ENCODE results near the gene FBXO46.
A peak's percentile ranks its signal among the peaks of the same experiment; 100 is the strongest.

The FBXO46 gene

DNA sequence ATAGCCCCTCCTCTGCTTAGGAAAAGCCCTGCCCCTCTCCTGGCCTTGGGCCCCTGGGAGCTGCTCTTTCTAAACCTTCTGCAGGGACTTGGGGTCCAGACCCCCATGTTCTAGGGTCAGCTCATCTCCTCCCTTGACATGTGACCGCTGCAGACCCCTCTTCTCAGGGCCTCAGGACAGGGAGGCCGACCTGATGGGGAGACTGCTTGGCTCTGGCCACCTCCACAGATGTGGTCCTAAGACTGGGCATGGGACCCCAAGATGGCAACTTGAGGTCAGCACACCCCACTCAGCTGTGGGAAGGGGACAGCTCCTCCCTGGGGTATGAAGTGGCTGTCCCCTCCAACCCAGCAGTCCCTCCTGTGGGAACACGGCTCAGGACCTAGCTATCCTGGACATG is 42.2 kb upstream of the FBXO46 start:
- TF ChIP-seq Cebpa-rat (IDR thresholded peaks at IDR 0.05) = no peak

DNA sequence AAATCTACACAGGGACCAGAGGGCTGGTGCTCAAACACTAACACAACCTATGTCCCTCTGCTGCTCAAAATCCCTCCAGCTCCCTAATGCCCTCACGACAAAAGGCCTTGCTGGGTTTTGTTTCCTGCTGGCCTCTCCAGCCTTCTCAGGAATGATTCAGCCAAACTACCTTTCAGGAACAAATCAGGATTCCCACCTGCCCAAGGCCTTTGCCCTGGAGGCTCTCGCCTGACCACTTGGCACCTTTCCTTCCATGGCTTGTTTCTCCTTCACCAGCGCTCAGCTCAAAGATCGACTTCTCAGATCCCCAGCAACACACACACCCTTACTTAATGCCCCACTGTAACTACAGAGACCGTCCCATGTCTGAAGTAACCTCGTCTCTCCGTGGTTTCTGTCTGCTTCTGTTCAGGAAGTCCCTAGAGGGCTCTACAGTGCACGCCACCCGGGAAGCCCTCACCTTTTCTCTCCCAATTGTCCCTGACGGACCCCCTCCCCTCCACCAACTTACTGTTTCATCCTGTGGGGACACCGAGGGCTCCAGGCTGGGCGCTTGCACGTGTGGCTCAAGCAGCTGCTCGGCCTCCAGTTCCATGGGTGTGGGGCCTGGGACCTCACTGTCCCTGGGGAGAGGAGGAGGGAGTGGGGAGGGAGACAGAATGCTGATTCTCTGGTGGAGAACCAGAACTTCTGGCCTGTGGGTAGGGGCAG is 41.6 kb upstream of the FBXO46 start:
- Histone ChIP-seq H3K9ac (peak overlapping the region in 4 of 11 experiments; percentile 9 to 24 (median 15); a peak in 3 of 22 replicates), H3K4me2 (peak overlapping the region in 10 of 11 experiments; percentile 8 to 100 (median 81); a peak in 19 of 22 replicates), H3K4me3 (no peak overlapping the region), H3K36me3 (peaks cover 0 to 29% (median 6%) of the 10 kb centered on the region in 11 experiments; a peak in 12 of 22 replicates), H3K4me1 (peaks cover 15 to 54% (median 46%) of the 10 kb centered on the region in 10 experiments), H3K27ac (no peak overlapping the region), H3K27me3 (peaks cover 12 to 68% (median 13%) of the 10 kb centered on the region in 11 experiments), H3K9me3 (replicated peaks in 1 of 11) (no peaks in the 10 kb centered on the region), H4K20me1 (peaks cover 22 to 71% (median 39%) of the 10 kb centered on the region in 11 experiments; a peak in 21 of 22 replicates)
- TF ChIP-seq Cebpa-rat (IDR thresholded peaks at IDR 0.05) = no peak

More for the DNA sequence above, 42.2 kb upstream of the FBXO46 start:
- 0 out of 22 replicates have a peak overlapping the region, but pooled peaks of 2 of the 11 experiments have one; percentile 9 to 13 for H3K9ac ChIP-seq
- H4K20me1 ChIP-seq = peaks cover 22 to 75% (median 45%) of the 10 kb centered on the region in 11 experiments; a peak in 21 of 22 replicates
- no peaks in the 10 kb centered on the region for H3K9me3 ChIP-seq (replicated peaks in 1 of 11)
- H3K27ac ChIP-seq = no peak overlapping the region
- peaks cover 0 to 35% (median 12%) of the 10 kb centered on the region in 11 experiments; a peak in 12 of 22 replicates for H3K36me3 ChIP-seq
- H3K4me3 ChIP-seq = no peak overlapping the region
- H3K4me2 ChIP-seq = peak overlapping the region in 10 of 11 experiments; percentile 8 to 100 (median 81); a peak in 18 of 22 replicates
- peaks cover 6 to 68% (median 6%) of the 10 kb centered on the region in 11 experiments for H3K27me3 ChIP-seq
- peaks cover 11 to 48% (median 41%) of the 10 kb centered on the region in 10 experiments for H3K4me1 ChIP-seq

DNA sequence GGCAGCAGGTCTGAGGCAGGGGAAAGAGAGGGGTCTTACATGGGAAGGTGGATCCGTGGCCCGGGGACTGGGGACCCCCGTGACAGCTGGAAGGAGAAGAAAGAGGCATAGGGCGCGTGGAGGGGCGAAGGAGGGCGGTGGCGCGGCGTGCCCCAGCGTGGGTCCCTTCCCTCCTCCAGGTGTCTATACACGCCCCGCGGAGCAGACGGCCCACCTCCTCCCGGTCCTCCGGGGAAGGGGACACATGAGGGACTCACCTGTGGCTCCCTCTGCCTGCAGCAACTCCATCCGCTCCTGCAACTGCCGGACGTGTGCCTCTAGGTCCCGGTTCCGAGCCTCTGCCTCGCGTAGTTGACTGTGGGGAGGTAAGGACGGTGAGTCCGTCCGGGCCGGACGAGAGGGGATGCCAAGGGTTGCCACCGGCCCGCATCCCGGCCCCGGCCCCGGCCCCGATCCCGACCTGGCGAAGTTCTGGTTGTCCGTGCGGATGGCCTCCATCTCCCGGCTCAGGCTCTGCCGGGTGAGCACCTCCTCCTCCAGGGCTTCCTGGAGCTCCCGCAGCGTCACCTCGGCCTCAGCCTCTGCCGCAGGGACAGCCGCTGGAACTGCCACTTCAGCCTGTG is 40.7 kb upstream of the FBXO46 start:
- H3K27me3 ChIP-seq = peaks cover 14 to 66% (median 20%) of the 10 kb centered on the region in 11 experiments
- no peak for TF ChIP-seq Cebpa-rat (IDR thresholded peaks at IDR 0.05)
- no peak overlapping the region for H3K27ac ChIP-seq
- H3K4me3 ChIP-seq = no peak overlapping the region
- peak overlapping the region; percentile 87 to 100 (median 99); a peak in 20 of 22 replicates for H3K4me2 ChIP-seq
- peaks cover 0 to 21% (median 0%) of the 10 kb centered on the region in 11 experiments; a peak in 5 of 22 replicates for H3K36me3 ChIP-seq
- H3K9ac ChIP-seq = no peak overlapping the region
- peaks cover 15 to 59% (median 51%) of the 10 kb centered on the region in 10 experiments for H3K4me1 ChIP-seq
- peaks cover 22 to 71% (median 33%) of the 10 kb centered on the region in 11 experiments; a peak in 21 of 22 replicates for H4K20me1 ChIP-seq
- no peaks in the 10 kb centered on the region for H3K9me3 ChIP-seq (replicated peaks in 1 of 11)

DNA sequence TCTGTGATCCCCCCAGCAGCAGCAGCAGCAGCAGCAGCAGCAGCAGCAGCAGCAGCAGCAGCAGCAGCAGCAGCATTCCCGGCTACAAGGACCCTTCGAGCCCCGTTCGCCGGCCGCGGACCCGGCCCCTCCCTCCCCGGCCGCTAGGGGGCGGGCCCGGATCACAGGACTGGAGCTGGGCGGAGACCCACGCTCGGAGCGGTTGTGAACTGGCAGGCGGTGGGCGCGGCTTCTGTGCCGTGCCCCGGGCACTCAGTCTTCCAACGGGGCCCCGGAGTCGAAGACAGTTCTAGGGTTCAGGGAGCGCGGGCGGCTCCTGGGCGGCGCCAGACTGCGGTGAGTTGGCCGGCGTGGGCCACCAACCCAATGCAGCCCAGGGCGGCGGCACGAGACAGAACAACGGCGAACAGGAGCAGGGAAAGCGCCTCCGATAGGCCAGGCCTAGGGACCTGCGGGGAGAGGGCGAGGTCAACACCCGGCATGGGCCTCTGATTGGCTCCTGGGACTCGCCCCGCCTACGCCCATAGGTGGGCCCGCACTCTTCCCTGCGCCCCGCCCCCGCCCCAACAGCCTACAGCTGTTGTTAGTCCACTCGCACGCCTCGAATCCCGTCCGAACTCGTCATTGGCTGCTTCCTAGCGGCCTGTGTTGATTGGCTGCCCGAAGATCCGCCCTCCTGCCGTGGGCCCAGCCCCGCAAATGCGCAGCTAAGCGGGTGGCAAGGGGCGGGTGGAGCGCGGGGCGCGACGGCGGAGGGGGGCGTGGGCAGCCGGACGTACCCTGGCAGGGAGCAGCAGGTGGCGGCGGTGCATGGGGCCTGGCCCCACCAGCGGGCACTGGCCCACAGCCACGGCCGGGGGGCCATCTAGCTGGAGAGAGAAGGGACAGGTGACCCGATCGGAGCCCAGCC is 39.8 kb upstream of the FBXO46 start:
- Histone ChIP-seq H3K4me3 (peak overlapping the region; percentile 69 to 83 (median 76)), H3K36me3 (peaks cover 0 to 19% (median 0%) of the 10 kb centered on the region in 11 experiments; a peak in 3 of 22 replicates), H3K27ac (peak overlapping the region in 9 of 11 experiments; percentile 50 to 75 (median 59); a peak in 18 of 22 replicates), H3K4me1 (peaks cover 15 to 59% (median 51%) of the 10 kb centered on the region in 10 experiments), H3K9ac (peak overlapping the region; percentile 57 to 77 (median 63); a peak in 20 of 22 replicates), H4K20me1 (peaks cover 22 to 78% (median 32%) of the 10 kb centered on the region in 11 experiments; a peak in 21 of 22 replicates), H3K27me3 (peaks cover 14 to 64% (median 20%) of the 10 kb centered on the region in 11 experiments), H3K9me3 (replicated peaks in 1 of 11) (no peaks in the 10 kb centered on the region), H3K4me2 (peak overlapping the region; percentile 87 to 100 (median 99))
- no peak for TF ChIP-seq Cebpa-rat (IDR thresholded peaks at IDR 0.05)

DNA sequence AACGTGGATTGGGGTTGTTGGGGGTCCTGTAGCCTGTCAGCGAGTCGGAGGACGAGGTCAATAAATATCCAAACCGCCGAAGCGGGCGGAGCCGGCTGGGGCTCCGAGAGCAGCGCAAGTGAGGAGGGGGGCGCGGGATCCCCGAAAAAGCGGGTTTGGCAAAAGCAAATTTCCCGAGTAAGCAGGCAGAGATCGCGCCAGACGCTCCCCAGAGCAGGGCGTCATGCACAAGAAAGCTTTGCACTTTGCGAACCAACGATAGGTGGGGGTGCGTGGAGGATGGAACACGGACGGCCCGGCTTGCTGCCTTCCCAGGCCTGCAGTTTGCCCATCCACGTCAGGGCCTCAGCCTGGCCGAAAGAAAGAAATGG is 39.1 kb upstream of the FBXO46 start:
- H3K4me3 ChIP-seq = peak overlapping the region; percentile 69 to 83 (median 76)
- peaks cover 14 to 62% (median 20%) of the 10 kb centered on the region in 11 experiments for H3K27me3 ChIP-seq
- H3K36me3 ChIP-seq = peaks cover 0 to 16% (median 0%) of the 10 kb centered on the region in 11 experiments; a peak in 3 of 22 replicates
- peak overlapping the region in 10 of 11 experiments; percentile 1 to 75 (median 56); a peak in 19 of 22 replicates for H3K27ac ChIP-seq
- peaks cover 15 to 65% (median 53%) of the 10 kb centered on the region in 10 experiments for H3K4me1 ChIP-seq
- TF ChIP-seq Cebpa-rat (IDR thresholded peaks at IDR 0.05) = no peak
- no peaks in the 10 kb centered on the region for H3K9me3 ChIP-seq (replicated peaks in 1 of 11)
- H4K20me1 ChIP-seq = peaks cover 22 to 74% (median 30%) of the 10 kb centered on the region in 11 experiments; a peak in 21 of 22 replicates
- peak overlapping the region; percentile 87 to 100 (median 99) for H3K4me2 ChIP-seq
- H3K9ac ChIP-seq = peak overlapping the region; percentile 57 to 77 (median 63); a peak in 20 of 22 replicates

DNA sequence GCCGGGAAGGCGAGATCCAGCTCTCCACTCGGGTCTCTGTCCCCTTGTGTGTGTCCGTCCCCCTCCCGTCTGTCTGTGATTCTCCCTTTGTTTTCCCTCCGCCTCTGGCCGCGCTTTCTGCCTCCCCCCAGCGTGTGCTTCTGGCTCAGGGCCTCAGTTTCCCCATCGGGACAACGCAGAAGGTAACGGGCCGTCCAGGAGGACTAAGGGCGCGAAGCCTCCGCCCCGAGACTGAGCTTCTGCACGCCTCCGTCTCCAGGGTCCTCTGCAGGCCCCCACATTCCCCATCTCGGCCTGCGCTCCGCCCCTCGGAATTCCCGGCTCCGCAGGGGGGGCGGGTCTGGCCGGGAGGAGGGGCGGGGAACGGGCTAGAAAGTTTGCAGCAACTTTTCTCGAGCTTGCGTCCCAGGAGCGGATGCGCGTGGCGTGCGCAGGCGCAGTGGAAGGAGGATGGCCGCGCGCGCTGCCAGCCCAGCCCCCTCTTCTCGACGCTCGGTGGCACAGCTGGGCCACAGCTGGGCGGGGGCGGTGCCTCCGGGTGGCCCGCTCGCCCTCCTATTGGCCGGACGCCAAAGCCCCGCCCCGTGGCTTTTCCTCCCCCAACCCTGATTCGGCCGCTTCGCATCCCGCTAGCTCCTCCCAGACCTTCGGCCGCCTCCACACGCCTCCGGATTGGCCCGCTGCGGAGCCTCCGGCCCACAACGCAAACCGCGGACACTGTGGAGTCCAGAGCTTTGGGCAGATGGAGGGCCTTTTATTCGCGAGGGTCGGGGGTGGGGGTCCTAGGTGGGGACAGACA is 38.5 kb upstream of the FBXO46 start, which contains the start of gene SIX5:
SIX5 (minus strand) TSS at position 269 of the 799 bp plus-strand sequence. CDS start 408 bp downstream, outside the sequence.
- Histone ChIP-seq H4K20me1 (peaks cover 22 to 68% (median 30%) of the 10 kb centered on the region in 11 experiments; a peak in 21 of 22 replicates), H3K9ac (peak within 1 kb of the TSS; percentile 66 to 85 (median 77)), H3K36me3 (peaks cover 0 to 13% (median 0%) of the 10 kb centered on the region in 11 experiments; a peak in 2 of 22 replicates), H3K9me3 (replicated peaks in 1 of 11) (no peaks in the 10 kb centered on the region), H3K27me3 (peaks cover 14 to 55% (median 20%) of the 10 kb centered on the region in 11 experiments), H3K27ac (peak within 1 kb of the TSS; percentile 61 to 82 (median 74); a peak in 21 of 22 replicates), H3K4me1 (peaks cover 15 to 71% (median 57%) of the 10 kb centered on the region in 10 experiments), H3K4me2 (peak within 1 kb of the TSS; percentile 87 to 100 (median 99)), H3K4me3 (peak within 1 kb of the TSS; percentile 69 to 83 (median 76))
- peak in 2 of 11 experiments; percentile 19 to 36; a peak in 1 of 22 replicates for TF ChIP-seq Cebpa-rat (IDR thresholded peaks at IDR 0.05)

DNA sequence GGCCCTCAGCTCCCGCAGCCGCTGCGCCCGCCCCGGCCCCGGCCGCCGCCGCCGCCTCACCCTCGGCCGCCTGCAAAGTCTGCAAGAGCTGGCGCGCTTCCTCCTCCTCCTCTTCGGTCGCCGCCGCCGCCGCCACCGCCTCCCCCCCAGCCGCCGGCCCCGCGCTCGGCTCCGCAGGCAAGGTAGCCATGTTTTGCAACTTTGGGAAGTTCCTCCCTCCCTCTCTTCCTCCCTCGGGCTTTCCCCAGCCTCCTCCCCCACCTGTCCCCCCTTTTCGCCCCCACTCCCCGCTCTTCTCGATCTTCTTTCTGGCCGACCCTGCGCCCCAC is 37.9 kb upstream of the FBXO46 start:
- no peak for TF ChIP-seq Cebpa-rat (IDR thresholded peaks at IDR 0.05)
- H3K27me3 ChIP-seq = peaks cover 14 to 50% (median 20%) of the 10 kb centered on the region in 11 experiments
- H3K27ac ChIP-seq = peak overlapping the region; percentile 61 to 82 (median 74); a peak in 21 of 22 replicates
- peak overlapping the region; percentile 87 to 100 (median 99) for H3K4me2 ChIP-seq
- H3K4me1 ChIP-seq = peaks cover 15 to 74% (median 62%) of the 10 kb centered on the region in 10 experiments
- H3K9me3 ChIP-seq (replicated peaks in 1 of 11) = no peaks in the 10 kb centered on the region
- H3K9ac ChIP-seq = peak overlapping the region; percentile 66 to 85 (median 77)
- peaks cover 0 to 13% (median 0%) of the 10 kb centered on the region in 11 experiments; a peak in 2 of 22 replicates for H3K36me3 ChIP-seq
- H4K20me1 ChIP-seq = peaks cover 22 to 66% (median 29%) of the 10 kb centered on the region in 11 experiments; a peak in 21 of 22 replicates
- H3K4me3 ChIP-seq = peak overlapping the region; percentile 69 to 83 (median 76)
